ENCODE results near the gene ART3. TPM values are rescaled to one million over a fixed set of nuclear protein-coding genes. Genes with fewer than 3 reads are reported as not detected.

ART3 gene
- total RNA-seq, 1 donor from 2014 or later, result 7.3 TPM

GRCh38 chr4:76087007-76087769 is 12.7 kb downstream of the ART3 start:
- DNase-seq (ENCODE audit: low spot score, unreplicated experiment), result peak; percentile 17
- H3K36me3 Mint-ChIP-seq (ENCODE audit: insufficient read depth), result no peaks in the 10 kb centered on the region
- H3K4me3 Mint-ChIP-seq (ENCODE audit: low read depth), result no peak overlapping the region
- H3K27ac Mint-ChIP-seq, result peak overlapping the region; percentile 34
- peaks cover 5% of the 10 kb centered on the region for H3K4me1 Mint-ChIP-seq (ENCODE audit: low read depth)
- TF ChIP-seq, protein P1, sequence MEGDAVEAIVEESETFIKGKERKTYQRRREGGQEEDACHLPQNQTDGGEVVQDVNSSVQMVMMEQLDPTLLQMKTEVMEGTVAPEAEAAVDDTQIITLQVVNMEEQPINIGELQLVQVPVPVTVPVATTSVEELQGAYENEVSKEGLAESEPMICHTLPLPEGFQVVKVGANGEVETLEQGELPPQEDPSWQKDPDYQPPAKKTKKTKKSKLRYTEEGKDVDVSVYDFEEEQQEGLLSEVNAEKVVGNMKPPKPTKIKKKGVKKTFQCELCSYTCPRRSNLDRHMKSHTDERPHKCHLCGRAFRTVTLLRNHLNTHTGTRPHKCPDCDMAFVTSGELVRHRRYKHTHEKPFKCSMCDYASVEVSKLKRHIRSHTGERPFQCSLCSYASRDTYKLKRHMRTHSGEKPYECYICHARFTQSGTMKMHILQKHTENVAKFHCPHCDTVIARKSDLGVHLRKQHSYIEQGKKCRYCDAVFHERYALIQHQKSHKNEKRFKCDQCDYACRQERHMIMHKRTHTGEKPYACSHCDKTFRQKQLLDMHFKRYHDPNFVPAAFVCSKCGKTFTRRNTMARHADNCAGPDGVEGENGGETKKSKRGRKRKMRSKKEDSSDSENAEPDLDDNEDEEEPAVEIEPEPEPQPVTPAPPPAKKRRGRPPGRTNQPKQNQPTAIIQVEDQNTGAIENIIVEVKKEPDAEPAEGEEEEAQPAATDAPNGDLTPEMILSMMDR (IDR thresholded peaks at IDR 0.05; ENCODE audit: unreplicated experiment), result peak; percentile 69
- H3K27me3 Mint-ChIP-seq, result peaks cover 5% of the 10 kb centered on the region
- H3K9me3 Mint-ChIP-seq (ENCODE audit: low read depth), result no peaks in the 10 kb centered on the region

DNA sequence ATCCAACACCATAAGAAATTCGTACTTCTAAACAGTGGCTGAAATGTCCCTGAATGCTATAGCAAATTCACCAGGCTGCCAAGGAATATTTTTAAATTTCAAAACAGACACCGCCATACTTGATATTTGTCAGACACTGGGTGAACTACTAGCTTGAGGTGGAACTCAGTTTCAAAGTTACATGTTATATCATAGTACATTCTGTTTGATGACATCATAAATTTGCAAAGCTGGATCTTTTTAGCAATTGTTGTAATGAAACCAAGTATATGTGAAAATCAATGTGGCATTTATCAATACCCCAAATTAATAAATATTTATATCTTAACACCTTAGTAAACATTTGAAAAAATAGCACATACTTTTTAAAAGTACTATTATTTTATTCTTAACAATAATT is 14.2 kb downstream of the ART3 start:
- TF ChIP-seq, protein P1 (IDR thresholded peaks at IDR 0.05; ENCODE audit: unreplicated experiment), result no peak

DNA sequence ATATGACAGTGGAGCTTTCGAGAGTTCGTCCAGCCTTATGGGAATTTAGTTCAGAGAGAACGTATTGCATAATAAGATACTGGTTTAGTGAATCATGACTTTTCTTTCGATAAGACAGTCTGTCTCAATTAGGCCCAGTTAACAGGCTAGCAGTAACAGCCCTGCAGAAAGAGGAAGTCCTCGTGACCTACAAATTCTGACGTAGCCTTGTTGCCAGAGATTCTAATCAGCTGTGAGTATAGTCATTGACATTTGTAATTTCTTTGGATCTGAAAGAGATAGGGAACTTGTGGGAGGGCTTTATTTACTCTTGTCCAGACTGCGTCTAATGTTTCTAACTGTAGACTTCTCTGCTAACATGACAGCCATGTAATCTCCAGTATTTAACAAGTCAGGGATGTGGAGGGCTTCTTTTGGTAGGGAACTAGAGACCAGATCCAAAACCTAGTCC is 15.8 kb downstream of the ART3 start:
- Mint-ChIP-seq H3K27ac (no peak overlapping the region), H3K4me3 (ENCODE audit: low read depth) (no peak overlapping the region), H3K9me3 (ENCODE audit: low read depth) (no peaks in the 10 kb centered on the region), H3K36me3 (ENCODE audit: insufficient read depth) (peaks cover 1% of the 10 kb centered on the region), H3K27me3 (peaks cover 7% of the 10 kb centered on the region), H3K4me1 (ENCODE audit: low read depth) (peaks cover 5% of the 10 kb centered on the region)
- TF ChIP-seq, protein P1 (IDR thresholded peaks at IDR 0.05; ENCODE audit: unreplicated experiment), result no peak
- DNase-seq (ENCODE audit: low spot score, unreplicated experiment), result no peak

More for the DNA sequence above, 14.2 kb downstream of the ART3 start:
- no peaks in the 10 kb centered on the region for H3K9me3 Mint-ChIP-seq (ENCODE audit: low read depth)
- H3K27me3 Mint-ChIP-seq, result peaks cover 7% of the 10 kb centered on the region
- H3K4me3 Mint-ChIP-seq (ENCODE audit: low read depth), result no peak overlapping the region
- DNase-seq (ENCODE audit: low spot score, unreplicated experiment), result no peak
- no peak overlapping the region for H3K27ac Mint-ChIP-seq
- H3K36me3 Mint-ChIP-seq (ENCODE audit: insufficient read depth), result peaks cover 1% of the 10 kb centered on the region
- peaks cover 5% of the 10 kb centered on the region for H3K4me1 Mint-ChIP-seq (ENCODE audit: low read depth)

DNA sequence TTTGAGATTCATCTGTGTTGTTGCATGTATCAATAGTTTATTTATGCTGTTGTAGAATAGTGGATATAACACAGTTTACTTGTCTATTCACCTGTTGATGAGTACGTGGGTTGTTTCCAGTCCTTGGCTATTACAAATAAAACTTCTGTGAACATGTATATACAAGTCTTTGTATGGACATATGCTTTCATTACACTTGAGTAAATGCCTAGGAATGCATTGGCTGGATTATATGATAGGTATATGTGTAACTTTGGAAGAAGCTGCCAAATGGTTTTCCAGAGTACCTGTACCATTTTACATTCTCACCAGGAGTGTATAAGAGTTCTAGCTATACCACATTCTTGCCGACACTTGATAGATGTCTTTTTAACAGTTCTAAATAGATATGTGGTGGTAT is 16.5 kb downstream of the ART3 start:
- DNase-seq (ENCODE audit: low spot score, unreplicated experiment), result no peak
- no peak overlapping the region for H3K27ac Mint-ChIP-seq
- H3K4me1 Mint-ChIP-seq (ENCODE audit: low read depth), result peaks cover 5% of the 10 kb centered on the region
- H3K27me3 Mint-ChIP-seq, result peaks cover 5% of the 10 kb centered on the region
- H3K9me3 Mint-ChIP-seq (ENCODE audit: low read depth), result no peaks in the 10 kb centered on the region
- H3K36me3 Mint-ChIP-seq (ENCODE audit: insufficient read depth), result peaks cover 1% of the 10 kb centered on the region
- no peak overlapping the region for H3K4me3 Mint-ChIP-seq (ENCODE audit: low read depth)
- TF ChIP-seq, protein P1 (IDR thresholded peaks at IDR 0.05; ENCODE audit: unreplicated experiment), result no peak

GRCh38 chr4:76095568-76095967 is 21.1 kb downstream of the ART3 start:
- peaks cover 2% of the 10 kb centered on the region for H3K27me3 Mint-ChIP-seq
- no peaks in the 10 kb centered on the region for H3K9me3 Mint-ChIP-seq (ENCODE audit: low read depth)
- H3K36me3 Mint-ChIP-seq (ENCODE audit: insufficient read depth), result peaks cover 1% of the 10 kb centered on the region
- DNase-seq (ENCODE audit: low spot score, unreplicated experiment), result no peak
- no peak overlapping the region for H3K4me3 Mint-ChIP-seq (ENCODE audit: low read depth)
- H3K4me1 Mint-ChIP-seq (ENCODE audit: low read depth), result no peaks in the 10 kb centered on the region
- TF ChIP-seq, protein P1 (IDR thresholded peaks at IDR 0.05; ENCODE audit: unreplicated experiment), result no peak
- H3K27ac Mint-ChIP-seq, result no peak overlapping the region

All from progenitor cell of endocrine pancreas (in vitro differentiated cells).